Stimulated activated CD4-positive, alpha-beta T cell treated with anti-CD3 and anti-CD28 coated beads, TNF-alpha, amount 100 ng/mL, for 4 hours (primary cell): ENCODE results near the gene MRPL37.

Source experiments
- DNase-seq, 3 experiments: peaks; one replicate each; pipeline ENCODE4 v3.0.0-alpha.2; 2020; ENCODE audit warnings: low read depth in 3 of 3

The MRPL37 gene

GRCh38 chr1:54265126-54265525 is 65.2 kb downstream of the MRPL37 start:
- no peak for DNase-seq

- DNase-seq = no peak
Measured at GRCh38 chr1:54265659-54266058, 65.7 kb downstream of the MRPL37 start.

- no peak for DNase-seq
Measured at GRCh38 chr1:54266195-54266594, 66.2 kb downstream of the MRPL37 start.

- DNase-seq = no peak
Measured at GRCh38 chr1:54266908-54267307, 66.9 kb downstream of the MRPL37 start.
